Activated CD4-positive, alpha-beta T cell treated with anti-CD3 and anti-CD28 coated beads, Interleukin-2, amount 10 ng/mL, durations not matched to agents 7 days and 5 days (primary cell): Measurements from ENCODE around the gene KRTAP4-9. TPM values are rescaled to one million over a fixed set of nuclear protein-coding genes. Genes with fewer than 3 reads are reported as not detected.
A peak's percentile ranks its signal among the peaks of the same experiment; 100 is the strongest.
"Not testable (repeated sequence)": the region's sequence is repeated elsewhere in the genome, so short reads cannot be mapped to it uniquely, and the experiment has no call there.

Source experiments
- CTCF ChIA-PET: fragments of 350-600 bp; sonication (Branson Sonifier 250); formaldehyde crosslinking; loops from one replicate; lab custom pipeline; 2021; ENCODE audit warnings: antibody characterized with exemption; lab: Charles Lee
- POLR2A ChIA-PET: fragments of 350-600 bp; sonication (Branson Sonifier 250); formaldehyde crosslinking; loops from one replicate; lab custom pipeline; 2021; ENCODE audit warnings: antibody characterized with exemption; lab: Charles Lee
- DNase-seq: peaks from one replicate; pipeline ENCODE4 v3.0.0-alpha.2; 2020
- H3K27ac Mint-ChIP-seq: one replicate; pipeline ENCODE4 v1.8.0; 2021; ENCODE audit warnings: mild to moderate bottlenecking, moderate library complexity, mixed read lengths
- H3K27me3 Mint-ChIP-seq: one replicate; pipeline ENCODE4 v1.8.0; 2021; ENCODE audit warnings: mixed read lengths
- H3K36me3 Mint-ChIP-seq: one replicate; pipeline ENCODE4 v1.8.0; 2021; ENCODE audit warnings: low read depth, mixed read lengths
- H3K4me1 Mint-ChIP-seq: one replicate; pipeline ENCODE4 v1.8.0; 2021; ENCODE audit warnings: mixed read lengths
- H3K4me3 Mint-ChIP-seq: one replicate; pipeline ENCODE4 v1.8.0; 2021; ENCODE audit warnings: mild to moderate bottlenecking, moderate library complexity, mixed read lengths
- H3K9me3 Mint-ChIP-seq: one replicate; pipeline ENCODE4 v1.8.0; 2021; ENCODE audit warnings: mixed read lengths
- total RNA-seq, 2 experiments: library from RNA; stranded (reverse); gene quantifications; one replicate each; pipeline ENCODE4 v1.2.3, GENCODE V29; 2021

The KRTAP4-9 gene
- total RNA-seq, 2 experiments from 2014 or later: not detected

DNA sequence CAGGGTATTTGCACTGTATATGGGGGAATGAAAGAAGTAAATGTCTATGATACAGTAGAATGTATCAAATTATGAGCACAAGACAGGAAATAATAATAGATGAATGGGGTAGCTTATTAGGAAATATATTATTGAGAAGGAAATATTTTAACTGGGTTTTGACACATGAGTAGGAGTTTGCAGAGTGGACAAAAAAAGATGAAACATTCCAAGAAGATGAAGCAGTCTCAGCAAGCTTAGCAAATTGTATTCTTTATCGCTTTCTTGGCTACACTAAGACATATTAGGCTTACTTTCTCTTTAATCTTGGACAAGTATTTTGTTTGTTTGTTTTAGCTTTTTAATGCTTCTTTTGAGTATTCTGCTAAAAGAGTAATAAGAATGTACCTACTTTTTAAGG, 1.3 kb upstream of the KRTAP4-9 start:
- ChIA-PET POLR2A (no interaction called here), CTCF (no interaction called here)
- Mint-ChIP-seq H3K27me3 (peaks cover 8% of the 10 kb centered on the region), H3K4me3 (no peak overlapping the region), H3K27ac (no peak overlapping the region), H3K36me3 (no peaks in the 10 kb centered on the region), H3K4me1 (peaks cover 13% of the 10 kb centered on the region), H3K9me3 (peaks cover 7% of the 10 kb centered on the region)
- DNase-seq: no peak

DNA sequence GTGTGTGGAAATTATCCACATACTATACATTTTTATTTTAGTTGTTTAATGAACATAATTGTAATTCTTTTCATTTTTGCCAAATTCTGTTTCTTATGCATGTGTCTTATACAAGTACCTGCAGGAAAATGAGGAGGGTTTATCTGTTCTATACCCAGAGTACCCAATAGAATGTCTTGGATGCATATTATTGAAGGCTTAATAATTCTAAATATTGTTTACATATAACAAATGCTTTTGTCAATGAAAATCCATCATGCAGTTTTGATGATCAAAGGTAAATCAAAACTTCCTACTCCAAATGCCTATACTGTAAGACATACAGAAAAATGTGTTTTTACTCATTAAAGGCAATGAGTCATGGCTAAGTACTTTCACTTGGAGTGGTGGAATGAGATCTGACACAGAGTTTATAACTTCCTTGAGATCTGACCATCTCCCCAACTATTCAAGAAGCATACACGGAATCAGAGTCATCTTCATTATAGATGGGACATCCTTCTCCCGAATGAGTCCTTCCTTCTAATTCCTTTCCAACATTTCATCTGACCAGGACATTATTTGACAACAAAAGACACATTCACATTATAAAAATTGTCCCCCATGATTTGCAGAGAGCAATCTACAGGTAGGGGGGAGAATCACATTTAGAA, 677 bp upstream of the KRTAP4-9 start:
- H3K4me1 Mint-ChIP-seq: peaks cover 14% of the 10 kb centered on the region
- DNase-seq, H3K36me3 Mint-ChIP-seq, POLR2A ChIA-PET, H3K27ac Mint-ChIP-seq, H3K27me3 Mint-ChIP-seq, CTCF ChIA-PET, H3K4me3 Mint-ChIP-seq, H3K9me3 Mint-ChIP-seq: not testable (repeated sequence)

DNA sequence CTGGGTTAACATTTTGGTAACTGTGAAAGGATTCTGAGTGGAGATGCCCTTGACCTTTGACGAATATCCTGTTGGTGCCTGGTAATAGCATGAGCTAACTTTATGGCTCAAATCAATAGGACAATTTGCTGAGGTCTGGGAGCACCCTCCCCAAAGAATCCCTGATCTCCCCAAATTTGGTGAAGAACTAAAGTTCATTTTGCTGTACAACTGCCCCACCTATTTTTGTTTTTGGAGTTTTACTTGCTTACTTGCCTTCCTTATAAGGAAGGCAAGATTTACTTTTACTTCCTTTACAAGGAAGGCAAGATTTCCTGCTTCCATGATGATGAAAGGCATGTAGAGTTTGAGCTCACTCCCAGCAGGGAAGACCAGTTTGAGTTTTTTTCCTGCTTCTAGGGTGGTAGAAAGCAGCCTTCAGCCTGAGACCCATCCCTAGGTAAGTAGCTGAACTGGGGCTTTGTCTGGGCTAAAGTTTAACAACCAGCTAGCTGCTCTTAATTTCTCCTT, 2.8 kb downstream of the KRTAP4-9 start:
- POLR2A ChIA-PET: no interaction called here

DNA sequence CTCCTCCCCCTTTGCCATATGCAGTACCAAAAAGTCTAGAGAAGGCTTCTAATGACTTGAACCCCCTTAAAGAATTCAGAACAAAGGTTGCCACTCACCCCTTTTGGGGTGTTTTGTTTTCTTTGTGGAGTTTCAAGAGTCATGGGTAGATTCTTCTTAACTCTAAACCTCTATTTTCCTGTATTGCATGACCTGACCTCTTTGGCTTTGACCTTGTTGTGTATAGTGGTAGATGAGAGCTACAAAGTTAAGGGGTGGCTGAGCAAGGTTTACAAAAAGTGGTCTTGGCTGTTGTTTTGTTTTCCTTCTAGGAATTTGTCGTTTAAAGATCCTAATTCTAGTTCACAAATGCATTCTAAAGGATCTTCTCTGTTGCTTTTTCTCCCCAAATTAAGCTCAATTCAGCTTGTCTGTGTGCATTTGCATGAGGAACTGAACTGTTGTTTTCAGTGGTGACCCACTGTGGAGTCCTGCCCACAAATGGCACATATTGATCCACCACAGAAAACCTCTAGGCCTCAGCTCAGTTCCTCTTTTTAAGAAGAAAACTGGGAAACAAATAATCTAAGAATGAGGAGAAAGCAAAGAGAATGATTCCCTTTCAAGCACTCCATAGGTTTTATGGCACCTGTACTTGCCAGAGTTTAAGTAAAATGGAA, 3.7 kb downstream of the KRTAP4-9 start:
- H3K36me3 Mint-ChIP-seq, CTCF ChIA-PET, POLR2A ChIA-PET, H3K27ac Mint-ChIP-seq, H3K27me3 Mint-ChIP-seq, H3K4me3 Mint-ChIP-seq, DNase-seq: not testable (repeated sequence)
- Mint-ChIP-seq H3K4me1 (peaks cover 11% of the 10 kb centered on the region), H3K9me3 (peaks cover 12% of the 10 kb centered on the region)

More for the DNA sequence above, 2.8 kb downstream of the KRTAP4-9 start:
- peaks cover 9% of the 10 kb centered on the region for H3K9me3 Mint-ChIP-seq
- no peak overlapping the region for H3K27ac Mint-ChIP-seq
- no peak for DNase-seq
- CTCF ChIA-PET: no interaction called here
- peaks cover 9% of the 10 kb centered on the region for H3K27me3 Mint-ChIP-seq
- H3K4me1 Mint-ChIP-seq: peaks cover 11% of the 10 kb centered on the region
- H3K36me3 Mint-ChIP-seq: peaks cover 2% of the 10 kb centered on the region
- no peak overlapping the region for H3K4me3 Mint-ChIP-seq

DNA sequence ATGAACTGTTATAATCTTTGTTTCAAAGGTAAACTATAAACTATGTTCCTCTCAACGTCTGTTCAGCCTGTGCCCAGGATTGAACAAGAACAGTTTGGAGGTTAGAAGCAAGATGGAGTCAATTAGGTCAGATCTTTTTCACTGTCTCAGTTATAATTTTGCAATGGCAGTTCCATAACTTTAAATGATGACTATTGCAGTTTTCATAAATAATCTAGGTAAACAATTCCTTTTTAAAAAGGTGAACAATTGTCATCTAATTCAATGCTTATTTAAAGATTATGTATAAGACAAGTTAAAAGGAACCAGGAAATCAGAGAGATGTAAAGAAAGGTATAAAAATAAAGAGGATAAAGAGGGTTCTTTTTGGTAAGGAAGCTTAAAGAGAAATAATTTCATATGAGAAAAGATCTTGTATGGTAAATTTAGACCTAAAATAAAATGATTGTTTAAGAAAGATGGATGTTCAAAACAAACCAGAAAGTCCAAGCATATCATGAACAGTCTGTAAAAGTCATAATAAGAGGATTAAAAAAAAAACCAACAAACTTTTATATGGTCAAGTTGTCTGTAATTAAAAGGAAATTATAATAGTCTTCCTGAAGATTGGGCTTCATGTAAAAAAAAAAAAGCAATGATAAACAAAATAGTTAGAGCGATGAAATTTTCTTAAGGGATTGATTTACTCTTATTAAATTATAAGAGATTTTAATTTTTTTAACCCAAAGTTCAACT, 6.1 kb downstream of the KRTAP4-9 start:
- POLR2A ChIA-PET: no interaction called here

DNA sequence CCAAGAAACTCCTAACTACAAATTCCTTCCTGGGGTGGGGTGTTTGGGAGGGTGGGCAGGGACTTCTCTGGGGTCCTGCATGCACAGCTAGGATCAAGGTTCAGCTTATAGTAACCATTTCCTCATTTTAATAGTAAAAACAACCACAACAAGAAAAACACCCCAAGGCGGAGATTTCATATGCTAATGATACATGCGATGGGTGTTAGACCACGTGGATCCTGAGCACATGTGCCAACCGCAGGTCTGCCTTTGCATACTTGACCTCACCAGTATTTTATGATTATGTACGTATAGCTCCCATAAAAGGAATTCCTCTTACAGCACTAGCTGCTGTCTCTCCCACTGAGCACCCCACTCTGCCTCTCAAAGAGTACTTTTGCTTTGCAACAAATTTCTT, 11.1 kb downstream of the KRTAP4-9 start:
- Mint-ChIP-seq H3K4me1 (peaks cover 13% of the 10 kb centered on the region), H3K4me3 (no peak overlapping the region), H3K27ac (no peak overlapping the region), H3K27me3 (peaks cover 5% of the 10 kb centered on the region), H3K9me3 (peaks cover 9% of the 10 kb centered on the region), H3K36me3 (peaks cover 2% of the 10 kb centered on the region)
- CTCF ChIA-PET: no interaction called here
- no peak for DNase-seq
- POLR2A ChIA-PET: no interaction called here

More for the DNA sequence above, 6.1 kb downstream of the KRTAP4-9 start:
- Mint-ChIP-seq H3K4me3 (no peak overlapping the region), H3K4me1 (peaks cover 11% of the 10 kb centered on the region), H3K27ac (no peak overlapping the region), H3K27me3 (peaks cover 14% of the 10 kb centered on the region), H3K9me3 (peaks cover 12% of the 10 kb centered on the region), H3K36me3 (peaks cover 2% of the 10 kb centered on the region)
- no peak for DNase-seq
- CTCF ChIA-PET: interaction anchor here (0.7 kb wide), 1 partner anchor 78 kb away, joined by 3 read pairs; the partner anchor contains the start of gene KRTAP9-1

DNA sequence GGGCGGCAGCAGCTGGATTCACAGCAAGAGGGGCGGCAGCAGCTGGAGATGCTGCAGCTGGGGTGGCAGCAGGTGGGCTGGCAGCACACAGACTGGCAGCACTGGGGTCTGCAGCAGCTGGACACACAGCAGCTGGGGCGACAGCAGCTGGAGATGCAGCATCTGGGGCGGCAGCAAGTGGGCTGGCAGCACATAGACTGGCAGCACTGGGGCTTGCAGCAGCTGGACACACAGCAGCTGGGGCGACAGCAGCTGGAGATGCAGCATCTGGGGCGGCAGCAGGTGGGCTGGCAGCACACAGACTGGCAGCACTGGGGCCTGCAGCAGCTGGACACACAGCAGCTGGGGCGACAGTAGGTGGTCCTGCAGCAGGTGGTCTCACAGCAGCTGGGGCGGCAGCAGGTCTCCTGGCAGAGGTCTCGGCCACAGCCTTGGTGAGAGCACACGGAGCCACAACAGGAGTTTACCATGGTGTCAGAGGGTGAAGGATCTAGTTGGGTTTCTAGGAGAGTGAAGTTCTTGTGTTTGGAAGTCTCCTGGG, 12.7 kb downstream of the KRTAP4-9 start, which contains the start of gene KRTAP4-11:
TSS of gene KRTAP4-11 (minus strand) at position 528 of the 541 bp plus-strand sequence. CDS start at position 470, 58 bp downstream.
- H3K4me1 Mint-ChIP-seq: peaks cover 17% of the 10 kb centered on the region
- H3K36me3 Mint-ChIP-seq, POLR2A ChIA-PET, DNase-seq, H3K27ac Mint-ChIP-seq, CTCF ChIA-PET, H3K27me3 Mint-ChIP-seq, H3K4me3 Mint-ChIP-seq: not testable (repeated sequence)
- peaks cover 16% of the 10 kb centered on the region for H3K9me3 Mint-ChIP-seq

DNA sequence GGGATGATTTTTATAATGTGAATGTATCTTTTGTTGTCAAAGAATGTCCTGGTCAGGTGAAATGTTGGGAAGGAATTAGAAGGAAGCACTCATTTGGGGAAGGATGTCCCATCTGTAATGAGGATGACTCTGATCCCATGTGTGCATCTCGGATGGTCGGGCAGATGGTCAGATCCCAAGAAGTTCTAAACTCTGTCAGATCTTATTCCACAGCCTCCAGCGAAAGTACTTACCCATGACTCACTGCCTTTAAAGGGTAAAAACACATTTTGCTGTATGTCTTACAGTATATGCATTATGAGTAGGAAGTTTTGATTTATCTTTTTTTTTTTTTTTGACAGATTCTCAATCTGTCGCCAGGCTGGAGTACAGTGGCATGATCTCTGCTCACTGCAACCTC, 13.5 kb downstream of the KRTAP4-9 start:
- ChIA-PET CTCF (interaction anchor here (0.6 kb wide), 1 partner anchor 153 kb away, joined by 4 read pairs; no protein-coding TSS in a partner anchor), POLR2A (no interaction called here)
- H3K27me3 Mint-ChIP-seq: peaks cover 5% of the 10 kb centered on the region
- H3K27ac Mint-ChIP-seq: no peak overlapping the region
- no peak for DNase-seq
- H3K4me3 Mint-ChIP-seq: no peak overlapping the region
- H3K36me3 Mint-ChIP-seq: peaks cover 2% of the 10 kb centered on the region
- H3K9me3 Mint-ChIP-seq: peaks cover 13% of the 10 kb centered on the region
- H3K4me1 Mint-ChIP-seq: peaks cover 22% of the 10 kb centered on the region

DNA sequence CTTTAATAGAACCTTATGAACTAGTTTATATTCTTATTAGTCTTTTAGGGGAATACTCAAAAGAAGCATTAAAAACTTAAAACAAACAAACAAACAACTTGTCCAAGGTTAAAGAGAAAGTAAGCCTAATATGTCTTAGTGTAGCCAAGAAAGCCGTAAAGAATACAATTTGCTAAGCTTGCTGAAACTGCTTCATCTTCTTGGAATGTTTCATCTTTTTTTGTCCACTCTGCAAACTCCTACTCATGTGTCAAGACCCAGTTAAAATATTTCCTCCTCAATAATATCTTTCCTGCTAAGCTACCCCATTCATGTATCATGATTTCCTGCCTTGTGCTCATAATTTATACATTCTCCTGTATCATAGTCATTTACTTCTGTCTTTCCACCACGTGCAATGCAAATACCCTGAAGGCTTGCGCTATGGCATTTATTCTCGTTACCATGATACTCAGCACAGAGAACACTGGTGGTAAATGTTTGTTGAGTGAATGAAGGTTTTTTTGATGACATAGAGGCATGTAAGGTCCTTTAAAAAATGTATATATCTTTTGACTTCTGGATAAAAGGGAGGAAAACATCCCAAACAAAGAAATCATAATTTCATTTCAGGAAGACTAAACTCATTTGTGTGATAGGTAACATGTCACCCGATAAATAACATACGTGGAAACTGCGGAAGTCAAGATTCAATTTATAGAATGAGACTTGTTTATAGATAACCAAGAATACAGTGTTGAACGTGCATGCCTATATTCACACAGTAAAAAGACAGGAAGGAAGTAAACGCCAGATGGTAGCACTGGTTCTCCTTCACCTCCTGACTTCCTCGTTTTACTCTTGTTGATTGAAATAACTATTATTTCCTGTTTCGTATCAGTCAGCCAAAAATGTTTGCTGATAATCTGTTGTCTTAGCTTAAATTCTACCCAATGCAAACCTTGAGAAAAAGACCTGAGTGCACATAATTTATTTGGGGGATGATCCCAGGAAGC, 14.8 kb downstream of the KRTAP4-9 start:
- DNase-seq, CTCF ChIA-PET, H3K27me3 Mint-ChIP-seq, H3K36me3 Mint-ChIP-seq, POLR2A ChIA-PET, H3K4me3 Mint-ChIP-seq: not testable (repeated sequence)
- Mint-ChIP-seq H3K4me1 (peaks cover 26% of the 10 kb centered on the region), H3K27ac (peak overlapping the region; percentile 79), H3K9me3 (peaks cover 13% of the 10 kb centered on the region)

DNA sequence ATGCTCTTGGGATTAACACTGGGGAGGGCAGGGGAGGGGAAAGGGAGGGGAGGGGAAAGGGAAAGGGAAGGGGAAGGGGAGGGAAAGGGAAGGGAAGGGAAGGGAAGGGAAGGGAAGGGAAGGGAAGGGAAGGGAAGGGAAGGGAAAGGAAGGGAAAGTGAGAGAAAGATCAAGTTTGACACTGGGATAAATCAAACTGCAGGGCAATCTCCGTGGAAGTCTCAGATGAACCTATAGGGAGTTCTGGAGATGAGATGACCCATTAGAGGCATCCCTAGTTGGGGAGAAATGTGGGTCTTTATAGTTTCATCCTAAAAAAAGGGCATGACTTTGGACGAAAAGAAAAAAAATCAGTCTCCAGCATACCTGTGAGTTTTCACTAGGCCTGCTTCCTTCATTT, 16.6 kb downstream of the KRTAP4-9 start:
- H3K36me3 Mint-ChIP-seq: peaks cover 2% of the 10 kb centered on the region
- no peak for DNase-seq
- peaks cover 13% of the 10 kb centered on the region for H3K9me3 Mint-ChIP-seq
- ChIA-PET CTCF (no interaction called here), POLR2A (no interaction called here)
- H3K4me3 Mint-ChIP-seq: no peak overlapping the region
- H3K27me3 Mint-ChIP-seq: no peaks in the 10 kb centered on the region
- no peak overlapping the region for H3K27ac Mint-ChIP-seq
- H3K4me1 Mint-ChIP-seq: peaks cover 40% of the 10 kb centered on the region

DNA sequence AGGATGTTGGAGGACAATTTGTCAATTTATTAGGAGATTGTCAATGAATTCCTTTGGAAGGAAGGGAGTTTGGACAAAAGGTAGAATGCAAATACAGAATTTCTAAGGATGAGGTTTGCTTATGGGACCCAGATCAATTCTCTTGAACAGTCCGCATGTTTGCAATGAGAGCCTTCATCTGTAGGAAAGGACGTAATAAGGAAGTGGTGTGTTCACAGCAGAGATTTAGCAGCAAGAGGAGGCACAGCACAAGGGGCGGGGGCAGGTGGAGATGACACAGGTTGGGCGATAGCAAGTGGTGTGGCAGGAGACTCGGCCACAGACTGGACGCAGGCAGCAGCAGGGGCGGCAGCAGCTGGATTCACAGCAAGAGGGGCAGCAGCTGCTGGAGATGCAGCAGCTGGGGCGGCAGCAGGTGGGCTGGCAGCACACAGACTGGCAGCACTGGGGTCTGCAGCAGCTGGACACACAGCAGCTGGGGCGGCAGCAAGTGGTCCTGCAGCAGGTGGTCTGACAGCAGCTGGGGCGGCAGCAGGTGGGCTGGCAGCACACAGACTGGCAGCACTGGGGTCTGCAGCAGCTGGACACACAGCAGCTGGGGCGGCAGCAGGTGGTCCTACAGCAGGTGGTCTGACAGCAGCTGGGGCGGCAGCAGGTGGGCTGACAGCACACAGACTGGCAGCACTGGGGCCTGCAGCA, 18.3 kb downstream of the KRTAP4-9 start:
- H3K4me3 Mint-ChIP-seq, H3K27me3 Mint-ChIP-seq, POLR2A ChIA-PET, DNase-seq, H3K27ac Mint-ChIP-seq, H3K36me3 Mint-ChIP-seq, CTCF ChIA-PET: not testable (repeated sequence)
- Mint-ChIP-seq H3K9me3 (peaks cover 13% of the 10 kb centered on the region), H3K4me1 (peaks cover 40% of the 10 kb centered on the region)
